Measurements from ENCODE around the gene ITPR2.

DNA sequence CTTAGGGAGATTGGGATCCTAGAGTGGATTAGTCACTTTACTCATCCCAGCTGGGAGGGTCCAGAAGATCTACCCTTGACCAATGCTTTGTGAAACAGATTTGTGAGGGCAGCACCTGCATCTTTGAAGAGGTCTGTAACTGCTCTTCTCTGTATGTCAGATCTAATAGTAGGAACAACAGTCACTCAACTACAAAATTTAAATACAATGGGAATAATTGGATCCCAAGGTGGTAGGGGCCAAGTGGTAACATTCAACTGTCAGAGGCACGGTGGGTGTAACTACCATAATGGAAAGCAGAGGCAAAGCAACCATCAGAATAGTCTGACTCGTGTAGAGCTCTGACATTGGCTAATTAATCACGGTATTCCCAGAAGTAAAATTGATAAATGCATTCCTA is 55.8 kb downstream of the ITPR2 start:
- no peak for TF ChIP-seq CTCF (IDR thresholded peaks at IDR 0.05)
- no peak for TF ChIP-seq POLR2A (IDR thresholded peaks at IDR 0.05)
